Bronchial epithelial cell (primary cell): ENCODE measurements around the gene SORCS2. TPM values are rescaled to one million over a fixed set of nuclear protein-coding genes. Genes with fewer than 3 reads are reported as not detected.
A peak's percentile ranks its signal among the peaks of the same experiment; 100 is the strongest.

Experiments
- DNase-seq: peaks from one replicate; pipeline ENCODE4 v3.0.0-alpha.2; 2010; ENCODE audit warnings: low read depth
- FAIRE-seq: peaks from 2 replicates; lab custom pipeline; 2011; peaks lifted over from hg19 to GRCh38; lab: Jason Lieb, UNC
- H3K27me3 ChIP-seq: 2 replicates; pipeline ENCODE4 v1.5.1; 2011; ENCODE audit warnings: low read length; ENCODE audit not compliant: control insufficient read depth, insufficient read depth
- H3K36me3 ChIP-seq: 2 replicates; pipeline ENCODE4 v1.5.1; 2011; ENCODE audit warnings: low read length; ENCODE audit not compliant: control insufficient read depth, insufficient read depth
- H3K4me3 ChIP-seq: 2 replicates; pipeline ENCODE4 v1.5.1; 2011; ENCODE audit warnings: mild to moderate bottlenecking, low read depth, low read length, control low read depth
- CTCF ChIP-seq: IDR thresholded peaks from 2 replicates; pipeline ENCODE4 v1.5.1; 2011; ENCODE audit warnings: mild to moderate bottlenecking, moderate library complexity, low read length, control low read depth, inconsistent platforms; ENCODE audit not compliant: insufficient read depth, severe bottlenecking
- total RNA-seq: library from RNA; depleted of rRNA; stranded (reverse); fragments of >200 nt; gene quantifications from 2 replicates; pipeline ENCODE4 v1.2.1, GENCODE V29; 2014

The SORCS2 gene
- total RNA-seq, 1 donor from 2014 or later, result under 0.01 TPM

- DNase-seq (no peak), FAIRE-seq (no peak)
- TF ChIP-seq CTCF, result no peak
These were observed 348.5 kb downstream of the SORCS2 start for GRCh38 chr4:7540654-7541413.

DNA sequence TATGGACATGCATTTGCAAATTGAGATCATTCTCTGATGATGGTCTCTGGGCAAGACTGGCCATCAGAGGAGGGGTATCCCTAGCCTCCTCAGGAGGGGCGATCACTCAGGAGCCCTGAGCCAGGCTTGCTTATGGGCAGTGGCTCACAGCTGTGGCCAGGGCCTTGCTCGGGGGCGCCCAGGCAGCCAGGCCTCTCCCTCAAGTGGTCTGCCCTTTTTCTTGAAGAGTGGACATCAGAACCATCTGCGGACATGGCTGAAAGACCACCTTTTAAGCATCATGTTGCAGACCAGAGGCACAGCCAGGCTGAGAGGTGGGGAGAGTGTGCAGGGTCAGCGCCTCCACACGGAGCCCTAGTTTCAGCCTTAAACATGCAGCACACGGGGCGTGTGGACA is 349.1 kb downstream of the SORCS2 start:
- no peak for TF ChIP-seq CTCF
- Histone ChIP-seq H3K4me3 (no peak overlapping the region), H3K36me3 (no peaks in the 10 kb centered on the region), H3K27me3 (no peaks in the 10 kb centered on the region)
- peak; percentile 18 for FAIRE-seq
- no peak for DNase-seq

More at GRCh38 chr4:7540654-7541413, 348.5 kb downstream of the SORCS2 start:
- Histone ChIP-seq H3K4me3 (no peak overlapping the region), H3K36me3 (no peaks in the 10 kb centered on the region), H3K27me3 (no peaks in the 10 kb centered on the region)

GRCh38 chr4:7542781-7543180 is 350.4 kb downstream of the SORCS2 start:
- H3K4me3 ChIP-seq, result no peak overlapping the region
- no peak for DNase-seq
- FAIRE-seq, result no peak
- H3K27me3 ChIP-seq, result no peaks in the 10 kb centered on the region
- TF ChIP-seq CTCF, result no peak
- H3K36me3 ChIP-seq, result no peaks in the 10 kb centered on the region

GRCh38 chr4:7546152-7546808 is 353.9 kb downstream of the SORCS2 start:
- FAIRE-seq, result peak; percentile 55
- no peaks in the 10 kb centered on the region for H3K36me3 ChIP-seq
- no peak for DNase-seq
- TF ChIP-seq CTCF, result no peak
- no peak overlapping the region for H3K4me3 ChIP-seq
- no peaks in the 10 kb centered on the region for H3K27me3 ChIP-seq

DNA sequence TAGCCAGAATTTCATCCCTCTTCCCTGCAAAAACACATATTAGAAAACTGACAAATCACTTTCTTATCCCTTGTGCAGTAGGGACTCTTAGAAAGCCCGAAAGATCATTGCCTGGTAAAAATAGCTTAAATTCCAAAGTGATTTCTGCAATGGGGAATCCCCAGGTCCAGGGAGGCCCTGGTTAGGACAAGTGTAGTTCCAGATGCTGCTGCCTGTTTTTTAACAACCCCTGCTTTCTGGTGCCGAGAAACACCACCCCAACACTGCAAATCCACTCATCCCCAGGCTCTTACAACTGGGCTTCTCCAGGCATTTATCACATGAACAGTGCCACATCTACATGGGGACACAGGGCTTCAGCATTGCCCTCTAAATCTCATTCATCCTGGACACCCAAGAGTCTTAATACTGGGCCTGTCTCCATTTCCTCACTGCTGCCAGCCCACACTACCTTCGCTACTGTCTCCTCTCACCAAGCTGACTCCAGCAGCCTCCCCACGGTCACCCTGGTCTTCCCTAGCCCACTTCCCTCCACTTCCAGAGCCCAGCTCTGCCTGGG is 354.6 kb downstream of the SORCS2 start:
- FAIRE-seq (no peak), DNase-seq (peak; percentile 6)
- Histone ChIP-seq H3K27me3 (no peaks in the 10 kb centered on the region), H3K4me3 (no peak overlapping the region), H3K36me3 (no peaks in the 10 kb centered on the region)
- no peak for TF ChIP-seq CTCF
